GM12891 (cell line): ENCODE results near the gene C17orf107.

Source experiments
- POLR2A ChIP-seq: IDR thresholded peaks from 2 replicates; pipeline ENCODE4 v1.6.1; 2011; ENCODE audit warnings: low read depth, low read length, control low read depth
- POLR2AphosphoS5 ChIP-seq: IDR thresholded peaks from 2 replicates; pipeline ENCODE4 v1.6.1; 2011; ENCODE audit warnings: low read depth, low read length, control low read depth

GRCh38 chr17:4856271-4856936 is 42.9 kb upstream of the C17orf107 start:
- no peak for TF ChIP-seq POLR2AphosphoS5
- no peak for TF ChIP-seq POLR2A
